Breast epithelium (tissue), 3 donors: Measurements from ENCODE around the gene MAGI3.
A peak's percentile ranks its signal among the peaks of the same experiment; 100 is the strongest.

Experiments
- POLR2A ChIP-seq: fragments of 450-650 bp; IDR thresholded peaks from one replicate; pipeline ENCODE4 v1.6.1; 2016; ENCODE audit warnings: antibody characterized with exemption, mild to moderate bottlenecking, moderate library complexity
- POLR2AphosphoS5 ChIP-seq, 3 donors: sonication (generic); formaldehyde crosslinking; IDR thresholded peaks; one replicate each; pipeline ENCODE4 v1.6.1; 2017; ENCODE audit warnings: antibody characterized with exemption in 3 of 3
- TF ChIP-seq, protein P1 (sequence below), 3 donors: fragments of 450-650 bp; IDR thresholded peaks; one replicate each; pipeline ENCODE4 v1.5.1; 2016 to 2017; ENCODE audit warnings: antibody characterized with exemption in 3 of 3, mild to moderate bottlenecking in 3 of 3, moderate library complexity in 3 of 3

DNA sequence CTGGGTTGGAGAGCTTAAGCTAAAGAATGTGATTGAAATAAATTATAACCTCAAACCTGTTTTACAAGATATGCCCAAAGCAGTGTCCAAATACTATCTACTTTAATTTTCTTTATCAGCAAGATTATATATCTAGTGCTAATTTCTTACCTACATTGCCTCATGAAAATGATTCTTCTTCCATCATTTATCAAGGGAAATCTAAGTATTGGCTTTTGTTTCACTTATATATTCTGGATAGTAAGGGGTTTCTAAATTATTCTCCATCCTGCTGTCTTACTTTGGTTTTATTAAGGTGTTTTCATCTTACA lies 287.8 kb downstream of the MAGI3 start:
- no peak for TF ChIP-seq POLR2A
- TF ChIP-seq, protein P1, sequence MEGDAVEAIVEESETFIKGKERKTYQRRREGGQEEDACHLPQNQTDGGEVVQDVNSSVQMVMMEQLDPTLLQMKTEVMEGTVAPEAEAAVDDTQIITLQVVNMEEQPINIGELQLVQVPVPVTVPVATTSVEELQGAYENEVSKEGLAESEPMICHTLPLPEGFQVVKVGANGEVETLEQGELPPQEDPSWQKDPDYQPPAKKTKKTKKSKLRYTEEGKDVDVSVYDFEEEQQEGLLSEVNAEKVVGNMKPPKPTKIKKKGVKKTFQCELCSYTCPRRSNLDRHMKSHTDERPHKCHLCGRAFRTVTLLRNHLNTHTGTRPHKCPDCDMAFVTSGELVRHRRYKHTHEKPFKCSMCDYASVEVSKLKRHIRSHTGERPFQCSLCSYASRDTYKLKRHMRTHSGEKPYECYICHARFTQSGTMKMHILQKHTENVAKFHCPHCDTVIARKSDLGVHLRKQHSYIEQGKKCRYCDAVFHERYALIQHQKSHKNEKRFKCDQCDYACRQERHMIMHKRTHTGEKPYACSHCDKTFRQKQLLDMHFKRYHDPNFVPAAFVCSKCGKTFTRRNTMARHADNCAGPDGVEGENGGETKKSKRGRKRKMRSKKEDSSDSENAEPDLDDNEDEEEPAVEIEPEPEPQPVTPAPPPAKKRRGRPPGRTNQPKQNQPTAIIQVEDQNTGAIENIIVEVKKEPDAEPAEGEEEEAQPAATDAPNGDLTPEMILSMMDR (IDR thresholded peaks at IDR 0.05) = peak in 1 of 3 donors; percentile 5
- TF ChIP-seq POLR2AphosphoS5 (IDR thresholded peaks at IDR 0.05) = no peak
